Body of pancreas (tissue), 4 donors: ENCODE results near the gene TMBIM1. TPM values are rescaled to one million over a fixed set of nuclear protein-coding genes. Genes with fewer than 3 reads are reported as not detected.

Source experiments
- ATAC-seq: fragments of 150-250 bp; one replicate; pipeline ENCODE4 v1.9.1; 2016
- DNase-seq, 4 donors: peaks; one replicate each; pipeline ENCODE4 v3.0.0-alpha.2; 2019
- H3K27ac ChIP-seq, 4 donors: fragments of 200-600 bp; sonication (generic); 1 replicate in 3 of 4; 2 replicates in 1 of 4; pipeline versions ENCODE4 v1.5.1 to v1.6.1; 2016 to 2019; ENCODE audit warnings: mild to moderate bottlenecking in 1 of 4, mixed read lengths in 1 of 4, moderate library complexity in 1 of 4
- H3K27me3 ChIP-seq, 2 donors: fragments of 200-600 bp; sonication (generic); one replicate each; pipeline ENCODE4 v1.6.0; 2016; ENCODE audit warnings: mild to moderate bottlenecking in 1 of 2
- H3K36me3 ChIP-seq, 2 donors: fragments of 200-600 bp; sonication (generic); replicated peaks in 1 of 2; 2 replicates each; pipeline ENCODE4 v1.5.1; 2016; ENCODE audit warnings: low read depth in 2 of 2; ENCODE audit not compliant: insufficient read depth in 1 of 2
- H3K4me1 ChIP-seq: fragments of 200-600 bp; sonication (generic); one replicate; pipeline ENCODE4 v1.6.0; 2016
- H3K4me3 ChIP-seq, 2 donors: fragments of 200-600 bp; sonication (generic); 1 replicate in 1 of 2; 2 replicates in 1 of 2; pipeline ENCODE4 v1.5.1; 2016 to 2019
- H3K9me3 ChIP-seq, 3 donors: fragments of 200-600 bp; sonication (generic); 1 replicate in 2 of 3; 2 replicates in 1 of 3; pipeline ENCODE4 v1.5.1; 2016
- CTCF ChIP-seq, 7 experiments: fragments of 450-650 bp in 4 of 7; fragments of 200-600 bp in 3 of 7; sonication (generic) in 3 of 7; IDR thresholded peaks; one replicate each; pipeline ENCODE4 v1.5.1; 2016 to 2019; ENCODE audit warnings: antibody characterized with exemption in 7 of 7
- POLR2A ChIP-seq, 3 donors: fragments of 450-650 bp; IDR thresholded peaks; one replicate each; pipeline ENCODE4 v1.6.1; 2016; ENCODE audit warnings: antibody characterized with exemption in 3 of 3, mild to moderate bottlenecking in 2 of 3
- WGBS, 2 donors: methylation state at CpG; one replicate each; pipeline ENCODE4 v1.1.5; 2017; 5-methylcytosine and 5-hydroxymethylcytosine counted together
- intact Hi-C: fragments of 100-400 bp; cut with DNase I; formaldehyde crosslinking; loops from one replicate; pipeline ENCODE4 v1.15.1; 2023
- total RNA-seq, 2 donors: library from RNA; depleted of rRNA; stranded (reverse); fragments of >200 nt; gene quantifications; one replicate each; pipeline ENCODE4 v1.1.0, GENCODE V29; 2016

TMBIM1 gene
- total RNA-seq, 2 donors from 2014 or later: 125 to 148 TPM

GRCh38 chr2:218269900-218270720 lies 22.2 kb downstream of the TMBIM1 start, which contains the start of the genes AAMP and PNKD:
Gene AAMP (minus strand): TSS chr2:218270137. CDS start chr2:218270086, 51 bp downstream.
Gene PNKD (plus strand): TSS chr2:218270519. CDS start chr2:218270536, 17 bp downstream.
- H3K4me3 ChIP-seq: peak within 1 kb of the TSS; percentile 92 to 93
- ATAC-seq (peak; percentile 89), DNase-seq (peak; percentile 100)
- WGBS, 2 donors: 0 to 2% methylated on average over 36 to 64 of the region's 64 CpGs
- H3K27me3 ChIP-seq: no peaks in the 10 kb centered on the region
- peaks cover 9 to 25% of the 10 kb centered on the region in 2 donors for H3K36me3 ChIP-seq
- no peaks in the 10 kb centered on the region for H3K9me3 ChIP-seq
- peak within 1 kb of the TSS; percentile 55 to 88 (median 81) for H3K27ac ChIP-seq
- TF ChIP-seq POLR2A (IDR thresholded peaks at IDR 0.05): peak; percentile 54 to 86 (median 84)
- TF ChIP-seq CTCF (IDR thresholded peaks at IDR 0.05): peak in 4 of 7 experiments; percentile 22 to 37 (median 24)
- intact Hi-C loops: loop anchor here (10.0 kb wide), 1 partner anchor 385 kb away; the partner anchor contains the start of genes BCS1L and ZNF142
- H3K4me1 ChIP-seq: peaks cover 68% of the 10 kb centered on the region

GRCh38 chr2:218267259-218267658 lies 25.0 kb downstream of the TMBIM1 start:
- Histone ChIP-seq H3K4me3 (no peak overlapping the region), H3K27ac (no peak overlapping the region), H3K27me3 (no peaks in the 10 kb centered on the region), H3K4me1 (peaks cover 57% of the 10 kb centered on the region), H3K36me3 (peaks cover 0 to 14% of the 10 kb centered on the region in 2 donors), H3K9me3 (no peaks in the 10 kb centered on the region)
- ATAC-seq (no peak), DNase-seq (no peak)
- 93 to 97% methylated on average over 6 of the region's 6 CpGs for WGBS, 2 donors
- intact Hi-C loops: loop anchor here (10.0 kb wide), 1 partner anchor 388 kb away; the partner anchor contains the start of genes BCS1L and ZNF142
- TF ChIP-seq POLR2A (IDR thresholded peaks at IDR 0.05): no peak
- no peak for TF ChIP-seq CTCF (IDR thresholded peaks at IDR 0.05)

- intact Hi-C loops: loop anchor here (10.0 kb wide), 1 partner anchor 388 kb away; the partner anchor contains the start of genes BCS1L and ZNF142
Measured at GRCh38 chr2:218266316-218266979, 25.9 kb downstream of the TMBIM1 start.

DNA sequence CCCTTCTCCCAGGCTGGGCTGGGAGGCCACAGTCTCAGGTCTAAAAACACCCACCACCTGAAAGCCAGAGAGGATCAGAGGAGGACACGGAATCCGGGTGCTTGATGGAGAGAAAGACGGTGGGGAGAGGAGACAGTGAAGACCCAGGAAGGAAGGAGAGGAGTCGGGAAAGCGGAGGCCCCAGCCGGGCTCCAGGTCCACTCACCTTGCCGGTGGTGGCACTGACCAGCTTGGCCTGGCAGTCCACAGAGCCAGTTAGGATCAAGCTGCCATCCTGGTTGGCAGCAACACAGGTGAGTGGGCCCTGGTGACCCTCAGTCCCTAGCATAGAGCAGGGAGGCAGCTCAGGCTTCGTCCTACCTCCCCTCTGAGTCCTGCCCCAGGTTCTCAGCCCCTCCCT lies 26.7 kb downstream of the TMBIM1 start:
- no peak for ATAC-seq
- H3K4me1 ChIP-seq: peaks cover 56% of the 10 kb centered on the region
- 83 to 92% methylated on average over 5 to 8 of the region's 8 CpGs for WGBS, 2 donors
- H3K27me3 ChIP-seq: no peaks in the 10 kb centered on the region
- H3K27ac ChIP-seq: no peak overlapping the region
- peaks cover 0 to 14% of the 10 kb centered on the region in 2 donors for H3K36me3 ChIP-seq
- TF ChIP-seq POLR2A (IDR thresholded peaks at IDR 0.05) (no peak), CTCF (IDR thresholded peaks at IDR 0.05) (no peak)
- H3K9me3 ChIP-seq: no peaks in the 10 kb centered on the region
- no peak for DNase-seq
- intact Hi-C loops: loop anchor here (10.0 kb wide), 1 partner anchor 389 kb away; the partner anchor contains the start of genes BCS1L and ZNF142
- H3K4me3 ChIP-seq: no peak overlapping the region

More at GRCh38 chr2:218266316-218266979, 25.9 kb downstream of the TMBIM1 start:
- WGBS, 2 donors: 86 to 93% methylated on average over 7 to 15 of the region's 15 CpGs
- H3K36me3 ChIP-seq: peaks cover 0 to 14% of the 10 kb centered on the region in 2 donors
- no peaks in the 10 kb centered on the region for H3K27me3 ChIP-seq
- H3K4me1 ChIP-seq: peaks cover 55% of the 10 kb centered on the region
- H3K27ac ChIP-seq: no peak overlapping the region
- ATAC-seq (no peak), DNase-seq (no peak)
- TF ChIP-seq POLR2A (IDR thresholded peaks at IDR 0.05) (no peak), CTCF (IDR thresholded peaks at IDR 0.05) (no peak)
- no peak overlapping the region for H3K4me3 ChIP-seq
- no peaks in the 10 kb centered on the region for H3K9me3 ChIP-seq
